ENCODE results near the gene FAM209B.

- TF ChIP-seq POLR2A (IDR thresholded peaks at IDR 0.05) (no peak), CTCF (IDR thresholded peaks at IDR 0.05) (peak in 1 of 6 experiments; percentile 9), EP300 (IDR thresholded peaks at IDR 0.05) (no peak)
Measured at GRCh38 chr20:56554869-56555268, 21.8 kb downstream of the FAM209B start.

Data from upper lobe of left lung (tissue), 4 donors.